ENCODE data around the gene KCTD20. TPM values are rescaled to one million over a fixed set of nuclear protein-coding genes. Genes with fewer than 3 reads are reported as not detected.

Gene KCTD20
- total RNA-seq, 2 experiments from 2014 or later: 49.7 to 49.8 TPM

DNA sequence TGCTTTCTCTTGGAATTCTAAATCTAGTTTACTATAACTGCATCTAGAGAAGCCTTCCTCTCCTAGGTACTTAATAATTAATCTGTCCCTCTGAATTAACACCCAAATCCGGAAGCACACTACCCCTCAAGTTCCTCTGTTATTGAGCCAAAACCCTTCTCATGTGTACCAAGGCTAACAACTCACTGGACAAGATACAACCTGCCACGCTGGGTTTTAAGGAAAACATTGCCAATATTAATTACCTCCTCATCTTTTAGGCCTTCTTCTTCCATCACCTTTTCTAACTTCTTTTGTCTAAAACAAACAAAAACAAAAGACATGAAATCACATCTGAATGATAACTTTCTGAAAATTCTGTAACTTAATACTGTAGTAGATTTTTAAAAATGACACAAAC, 82.5 kb downstream of the KCTD20 start:
- ChIA-PET POLR2A (no interaction called here), CTCF (no interaction called here)
- no peak overlapping the region for H3K27ac Mint-ChIP-seq
- H3K36me3 Mint-ChIP-seq (ENCODE audit: low read depth): peaks cover 66% of the 10 kb centered on the region
- no peaks in the 10 kb centered on the region for H3K27me3 Mint-ChIP-seq
- no peak overlapping the region for H3K4me3 Mint-ChIP-seq
- H3K9me3 Mint-ChIP-seq: no peaks in the 10 kb centered on the region
- H3K4me1 Mint-ChIP-seq: peaks cover 27% of the 10 kb centered on the region
- no peak for DNase-seq

DNA sequence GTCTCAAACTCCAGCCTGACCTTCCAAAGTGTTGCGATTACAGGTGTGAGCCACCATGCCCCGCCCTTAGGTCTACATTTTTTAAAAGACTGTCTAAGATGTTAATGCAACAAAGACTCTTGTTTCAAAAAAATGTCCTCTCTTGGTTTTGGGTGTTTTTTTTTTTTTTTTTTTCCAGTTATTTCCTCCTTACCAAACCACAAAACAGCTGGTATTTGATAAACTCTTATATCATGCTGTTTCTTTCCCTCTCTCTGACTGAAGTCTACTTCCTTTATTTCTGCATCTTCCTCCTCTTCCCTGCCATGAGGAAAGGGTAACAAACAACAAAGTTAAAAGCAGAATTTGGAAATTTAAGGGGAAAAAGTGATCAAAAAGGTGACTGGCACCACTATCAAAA, 83.3 kb downstream of the KCTD20 start:
- CTCF ChIA-PET: interaction anchor here (0.7 kb wide), 1 partner anchor 46 kb away, joined by 4 read pairs; no protein-coding TSS in a partner anchor
- POLR2A ChIA-PET: no interaction called here

DNA sequence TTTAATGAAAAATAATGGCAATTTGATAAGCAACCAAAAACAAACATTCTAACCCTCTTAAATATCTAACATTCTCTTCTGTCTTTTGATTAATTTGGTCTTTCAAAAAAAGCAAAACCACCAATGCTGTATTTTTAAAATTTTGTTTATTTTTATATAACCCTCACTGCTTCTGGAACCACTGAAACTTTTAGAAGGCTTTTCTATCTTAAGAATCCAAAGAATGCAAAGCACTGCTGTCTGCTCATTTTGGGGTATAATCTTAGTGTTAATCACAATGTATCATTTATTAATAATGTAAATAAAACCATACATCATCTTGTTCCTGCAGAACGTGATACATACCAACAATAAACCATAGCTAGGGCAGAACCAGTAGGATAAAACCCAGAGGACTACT, 90.5 kb downstream of the KCTD20 start:
- peaks cover 78% of the 10 kb centered on the region for H3K36me3 Mint-ChIP-seq (ENCODE audit: low read depth)
- POLR2A ChIA-PET: no interaction called here

More for the DNA sequence above, 83.3 kb downstream of the KCTD20 start:
- peaks cover 66% of the 10 kb centered on the region for H3K36me3 Mint-ChIP-seq (ENCODE audit: low read depth)
- no peaks in the 10 kb centered on the region for H3K27me3 Mint-ChIP-seq
- no peak for DNase-seq
- no peaks in the 10 kb centered on the region for H3K9me3 Mint-ChIP-seq
- H3K4me3 Mint-ChIP-seq: no peak overlapping the region
- H3K4me1 Mint-ChIP-seq: peaks cover 28% of the 10 kb centered on the region
- peak overlapping the region; percentile 66 for H3K27ac Mint-ChIP-seq

DNA sequence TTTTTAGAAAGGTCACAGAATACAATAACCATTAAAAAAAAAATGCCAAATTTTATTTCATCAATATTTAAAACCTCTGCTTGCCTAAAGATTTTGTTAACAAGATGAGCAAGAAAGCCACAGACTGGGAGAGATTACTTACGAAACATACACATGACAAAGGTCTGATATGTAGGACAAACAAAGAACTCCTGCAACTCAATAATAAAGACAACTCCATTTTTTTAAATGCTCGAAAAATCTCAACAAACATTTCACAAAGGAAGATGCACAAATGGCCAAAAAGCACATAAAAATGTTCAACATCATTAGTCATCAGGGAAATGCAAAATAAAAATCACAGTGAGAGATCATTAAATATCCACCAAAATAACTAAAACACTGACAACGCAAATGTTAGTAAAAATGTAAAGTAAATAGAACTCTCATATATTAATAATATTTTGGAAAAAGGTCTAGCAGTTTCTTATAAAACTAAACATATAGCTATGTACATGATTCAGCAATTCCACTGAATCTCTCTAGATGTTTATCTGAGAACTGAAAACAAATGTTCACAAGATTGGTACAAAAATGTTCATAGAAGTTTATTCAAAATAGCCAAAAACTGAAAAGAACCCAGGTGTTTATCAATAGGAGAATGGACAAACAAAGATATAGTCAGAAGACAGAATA, 94.2 kb downstream of the KCTD20 start:
- CTCF ChIA-PET: no interaction called here
- Mint-ChIP-seq H3K27ac (no peak overlapping the region), H3K36me3 (ENCODE audit: low read depth) (peaks cover 80% of the 10 kb centered on the region)

More for the DNA sequence above, 90.5 kb downstream of the KCTD20 start:
- CTCF ChIA-PET: interaction anchor here (1.0 to 2.0 kb wide), 3 partner anchors 14 to 49 kb away, joined by 3 to 6 read pairs (median 4); no protein-coding TSS in a partner anchor
- peaks cover 38% of the 10 kb centered on the region for H3K4me1 Mint-ChIP-seq
- no peak overlapping the region for H3K4me3 Mint-ChIP-seq
- no peak overlapping the region for H3K27ac Mint-ChIP-seq
- no peaks in the 10 kb centered on the region for H3K9me3 Mint-ChIP-seq
- no peak for DNase-seq
- H3K27me3 Mint-ChIP-seq: no peaks in the 10 kb centered on the region

DNA sequence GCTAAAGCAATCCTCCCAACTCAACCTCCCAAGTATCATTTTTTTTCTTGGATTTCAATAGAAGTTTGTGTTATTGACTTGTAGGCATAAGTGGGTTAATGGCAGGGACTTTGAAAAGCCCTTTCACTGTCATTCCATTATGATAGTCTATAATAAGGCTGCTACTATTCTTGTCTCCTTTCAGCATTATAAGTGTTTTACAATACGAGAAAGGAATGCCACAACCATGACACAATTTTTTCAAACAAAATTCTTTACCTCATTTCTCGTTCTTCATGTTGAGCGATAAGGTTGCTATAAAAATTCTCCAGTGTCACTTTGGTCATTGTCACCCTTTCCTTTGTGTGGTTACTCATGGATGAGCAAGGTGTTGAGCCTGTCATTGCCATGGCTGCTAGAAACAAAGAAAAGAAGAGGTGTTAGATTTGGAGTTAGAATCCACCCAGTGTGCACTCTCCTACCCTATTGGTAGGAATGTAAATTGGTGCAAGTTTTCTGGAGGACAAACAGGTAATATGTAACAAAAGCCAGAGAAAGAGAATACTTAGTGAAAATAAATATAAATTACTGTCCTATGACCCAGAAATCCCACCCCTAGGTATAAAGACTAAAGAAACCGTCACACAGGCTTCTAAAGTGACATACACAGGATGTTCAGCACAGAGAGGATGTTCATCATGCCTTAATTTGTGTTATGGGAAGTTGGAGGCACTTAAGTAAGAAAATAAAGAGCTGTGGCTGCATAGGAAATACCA, 97.2 kb downstream of the KCTD20 start:
- Mint-ChIP-seq H3K4me3 (peak overlapping the region; percentile 4), H3K9me3 (no peaks in the 10 kb centered on the region), H3K4me1 (peaks cover 60% of the 10 kb centered on the region), H3K36me3 (ENCODE audit: low read depth) (peaks cover 69% of the 10 kb centered on the region), H3K27ac (peak overlapping the region; percentile 81), H3K27me3 (no peaks in the 10 kb centered on the region)
- CTCF ChIA-PET: interaction anchor here (0.6 kb wide), 1 partner anchor 44 kb away, joined by 4 read pairs; no protein-coding TSS in a partner anchor
- peak; percentile 20 for DNase-seq
- POLR2A ChIA-PET: no interaction called here

More for the DNA sequence above, 94.2 kb downstream of the KCTD20 start:
- H3K4me3 Mint-ChIP-seq: no peak overlapping the region
- H3K4me1 Mint-ChIP-seq: peaks cover 52% of the 10 kb centered on the region
- no peaks in the 10 kb centered on the region for H3K27me3 Mint-ChIP-seq
- no peaks in the 10 kb centered on the region for H3K9me3 Mint-ChIP-seq
- POLR2A ChIA-PET: interaction anchor here (0.7 kb wide), 1 partner anchor 330 kb away, joined by 3 read pairs; no protein-coding TSS in a partner anchor
- no peak for DNase-seq

Other genes starting within 250 kb of the KCTD20 start
- gene BRPF3, start 246.3 kb upstream of the KCTD20 start, total RNA-seq: 10 to 100 TPM; 18.5 to 24.1 TPM
- gene PNPLA1, start 172.9 kb upstream of the KCTD20 start, total RNA-seq: not detected
- gene BNIP5, start 106.1 kb upstream of the KCTD20 start, total RNA-seq: not detected
- gene ETV7, start 55.3 kb upstream of the KCTD20 start, total RNA-seq: 10 to 100 TPM; 13.4 to 15.3 TPM
- under 1 TPM; 0.17 to 0.40 TPM for gene PXT1, start 146 bp upstream of the KCTD20 start, total RNA-seq
- 100 to 1,000 TPM in 1 of 2 experiments, 10 to 100 TPM in 1; 99.1 to 114 TPM for gene STK38, start 104.5 kb downstream of the KCTD20 start, total RNA-seq
- gene SRSF3, start 151.4 kb downstream of the KCTD20 start, total RNA-seq: 100 to 1,000 TPM; 394 to 441 TPM
- gene CDKN1A, start 235.7 kb downstream of the KCTD20 start, total RNA-seq: 10 to 100 TPM; 36.7 to 39.5 TPM